ENCODE results near the gene RPP25L.
"Not testable (repeated sequence)": the region's sequence is repeated elsewhere in the genome, so short reads cannot be mapped to it uniquely, and the experiment has no call there.

Gene RPP25L, protein sequence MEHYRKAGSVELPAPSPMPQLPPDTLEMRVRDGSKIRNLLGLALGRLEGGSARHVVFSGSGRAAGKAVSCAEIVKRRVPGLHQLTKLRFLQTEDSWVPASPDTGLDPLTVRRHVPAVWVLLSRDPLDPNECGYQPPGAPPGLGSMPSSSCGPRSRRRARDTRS

DNA sequence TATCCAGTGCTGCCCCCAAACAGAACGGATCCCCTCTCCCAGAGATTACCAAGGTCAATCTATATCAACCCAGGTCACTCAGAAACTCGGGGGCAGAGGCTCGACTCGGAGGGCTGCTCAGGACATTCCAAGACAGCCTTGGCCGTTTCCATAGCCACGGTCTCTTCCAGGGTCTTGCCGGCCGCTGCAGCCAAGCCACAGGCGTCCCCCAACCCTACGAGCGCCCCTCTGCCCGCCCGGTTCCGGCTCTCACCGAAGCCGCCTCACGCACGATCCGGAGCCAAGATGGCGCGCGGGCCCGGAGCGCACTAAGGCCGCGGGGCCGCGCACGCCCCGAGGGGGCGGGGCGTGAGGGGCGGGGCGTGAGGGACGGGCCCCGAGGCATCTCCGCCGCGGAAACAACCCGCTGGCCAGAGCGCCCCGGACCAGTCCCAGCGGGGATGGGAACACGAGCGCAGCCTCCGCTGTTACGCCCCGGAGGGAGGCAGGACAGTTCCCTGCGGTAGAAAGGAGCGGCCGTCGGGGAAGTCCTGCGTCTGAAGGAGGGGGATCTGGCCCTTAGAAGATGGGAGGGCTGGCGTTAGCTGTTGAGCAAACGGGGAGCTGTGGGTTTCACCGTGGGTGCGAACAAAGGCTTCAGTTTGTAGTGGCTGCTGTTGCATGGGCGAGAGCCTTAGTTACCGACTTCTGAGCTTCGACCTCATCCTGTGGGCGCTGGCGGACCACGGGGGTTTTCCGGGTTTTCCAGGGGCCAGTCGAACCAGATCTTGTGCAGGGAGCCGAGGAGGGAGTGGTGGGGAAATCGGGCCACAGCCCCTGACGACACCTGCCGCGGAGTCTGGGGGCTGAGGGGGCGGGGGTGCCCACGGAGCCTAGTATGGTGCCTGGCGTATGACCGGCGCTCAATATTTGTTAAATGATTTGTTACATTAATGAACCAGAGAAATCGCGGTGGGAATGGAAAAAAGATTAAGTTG lies at the start of gene RPP25L:
RPP25L (minus strand) TSS at position 287 of the 977 bp plus-strand sequence. CDS start 801 bp downstream, outside the sequence.
- DNase-seq: peak; percentile 86 to 94

DNA sequence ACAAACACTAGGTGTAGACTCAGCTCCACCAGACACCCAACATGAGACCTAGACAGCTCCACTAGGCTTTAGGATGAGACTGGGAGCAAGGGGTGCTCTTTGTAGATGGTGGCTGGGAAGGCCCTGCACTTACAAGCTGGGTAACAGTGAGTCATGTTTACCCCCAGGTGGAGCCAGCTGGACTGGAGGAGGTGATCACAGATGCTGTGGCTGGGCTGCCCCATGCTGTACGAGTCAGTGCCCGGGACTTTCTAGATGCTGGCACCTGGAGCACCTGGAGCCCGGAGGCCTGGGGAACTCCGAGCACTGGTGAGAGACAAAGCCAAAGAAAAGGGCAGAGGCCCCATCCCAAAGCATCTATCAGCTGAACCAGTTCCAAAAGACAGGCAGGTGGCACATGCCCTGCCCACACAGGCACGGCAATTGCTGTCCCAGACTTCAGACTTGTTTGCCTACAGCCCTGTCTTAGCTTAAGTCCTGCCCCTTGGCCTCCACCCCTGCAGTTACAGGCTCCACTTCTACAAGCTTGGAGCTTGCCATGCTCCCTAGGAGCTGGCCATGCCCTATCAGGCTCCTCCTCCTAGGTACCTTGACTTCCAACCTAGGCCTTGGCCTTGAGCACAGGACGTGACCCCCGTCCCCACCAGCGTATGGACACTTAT lies 47.8 kb upstream of the RPP25L start:
- DNase-seq: no peak

DNA sequence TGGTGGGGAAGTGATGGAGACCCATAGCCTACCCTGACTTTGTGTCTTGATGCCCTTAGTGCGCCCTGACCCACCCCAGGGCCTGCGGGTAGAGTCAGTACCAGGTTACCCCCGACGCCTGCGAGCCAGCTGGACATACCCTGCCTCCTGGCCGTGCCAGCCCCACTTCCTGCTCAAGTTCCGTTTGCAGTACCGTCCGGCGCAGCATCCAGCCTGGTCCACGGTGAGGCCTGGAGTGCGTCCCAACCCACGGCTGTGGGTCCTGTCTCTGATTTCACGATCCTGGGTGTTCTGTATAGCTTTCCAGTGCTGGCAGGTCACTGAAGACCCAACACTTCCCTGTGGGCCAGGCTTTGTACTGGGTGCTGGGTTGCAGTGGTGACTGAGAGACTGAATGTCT lies 46.6 kb upstream of the RPP25L start:
- no peak for DNase-seq

DNA sequence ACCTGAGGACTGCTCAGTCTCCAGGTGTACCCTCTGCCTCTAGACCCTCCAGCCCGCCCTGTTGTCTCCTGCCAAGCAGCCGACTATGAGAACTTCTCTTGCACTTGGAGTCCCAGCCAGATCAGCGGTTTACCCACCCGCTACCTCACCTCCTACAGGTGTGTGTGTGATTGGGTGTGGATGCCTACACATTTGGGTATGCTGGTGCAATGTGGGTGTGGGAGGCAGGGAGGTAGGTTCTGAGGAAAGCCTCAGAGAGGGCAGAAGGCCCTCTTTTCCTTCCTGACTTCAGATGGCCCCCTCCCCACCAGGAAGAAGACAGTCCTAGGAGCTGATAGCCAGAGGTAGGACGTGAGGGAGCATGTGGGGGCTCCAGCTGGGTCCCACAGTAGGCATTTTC lies 45.1 kb upstream of the RPP25L start:
- DNase-seq: no peak

DNA sequence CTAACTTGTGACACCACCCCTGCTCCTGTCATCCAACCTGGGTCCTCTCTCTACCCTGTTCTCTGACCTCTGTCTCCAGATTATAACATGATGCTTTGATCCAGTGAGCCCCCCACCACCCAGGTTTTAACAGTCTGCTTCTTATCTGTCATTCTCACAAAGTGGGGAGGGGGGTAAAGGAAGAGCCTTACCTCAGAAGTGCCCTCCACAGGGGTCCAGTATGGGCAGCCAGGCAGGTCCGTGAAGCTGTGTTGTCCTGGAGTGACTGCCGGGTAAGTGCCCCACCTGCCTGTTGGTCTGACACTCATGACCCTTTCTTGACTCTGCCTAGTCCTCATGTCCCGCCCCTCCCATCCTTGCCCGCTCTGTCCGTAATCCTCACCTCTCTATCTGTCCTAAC lies 43.5 kb upstream of the RPP25L start:
- no peak for DNase-seq

DNA sequence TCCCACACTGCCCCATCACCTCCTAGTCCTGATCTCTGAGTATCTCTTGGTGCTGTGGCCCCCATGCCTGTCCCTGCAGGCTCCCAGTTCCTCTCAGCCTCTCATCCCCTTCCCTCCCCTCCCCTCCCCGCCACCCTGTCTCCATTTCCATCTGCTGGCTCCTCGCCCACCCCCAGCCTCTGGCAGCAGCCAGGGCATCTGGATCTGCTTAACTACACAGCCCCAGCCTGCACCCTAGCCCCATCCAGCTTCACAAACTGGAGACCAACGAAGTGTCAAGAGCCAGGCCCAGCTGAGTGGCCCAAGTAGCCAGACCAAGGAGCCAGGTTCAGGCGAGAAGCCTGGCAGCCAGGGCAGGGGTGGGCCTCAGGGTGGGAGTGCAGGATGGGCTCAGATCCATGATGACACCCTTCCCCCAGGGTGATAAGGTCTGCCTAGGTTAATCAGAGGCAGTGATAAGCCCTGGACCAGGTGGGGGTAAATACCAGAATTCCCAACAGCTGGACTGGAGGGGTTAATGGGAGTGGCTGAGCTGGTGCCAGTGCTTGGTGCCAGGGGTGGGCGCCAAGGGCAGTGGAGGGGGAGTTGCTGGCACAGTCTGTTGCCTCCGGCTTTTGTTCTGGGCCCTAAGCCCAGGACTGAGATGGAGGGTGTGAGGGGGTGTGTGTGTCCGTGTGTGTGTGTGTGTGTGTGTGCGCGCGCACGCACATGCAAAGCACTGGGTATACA lies 42.6 kb upstream of the RPP25L start:
- DNase-seq: peak; percentile 82 to 96

DNA sequence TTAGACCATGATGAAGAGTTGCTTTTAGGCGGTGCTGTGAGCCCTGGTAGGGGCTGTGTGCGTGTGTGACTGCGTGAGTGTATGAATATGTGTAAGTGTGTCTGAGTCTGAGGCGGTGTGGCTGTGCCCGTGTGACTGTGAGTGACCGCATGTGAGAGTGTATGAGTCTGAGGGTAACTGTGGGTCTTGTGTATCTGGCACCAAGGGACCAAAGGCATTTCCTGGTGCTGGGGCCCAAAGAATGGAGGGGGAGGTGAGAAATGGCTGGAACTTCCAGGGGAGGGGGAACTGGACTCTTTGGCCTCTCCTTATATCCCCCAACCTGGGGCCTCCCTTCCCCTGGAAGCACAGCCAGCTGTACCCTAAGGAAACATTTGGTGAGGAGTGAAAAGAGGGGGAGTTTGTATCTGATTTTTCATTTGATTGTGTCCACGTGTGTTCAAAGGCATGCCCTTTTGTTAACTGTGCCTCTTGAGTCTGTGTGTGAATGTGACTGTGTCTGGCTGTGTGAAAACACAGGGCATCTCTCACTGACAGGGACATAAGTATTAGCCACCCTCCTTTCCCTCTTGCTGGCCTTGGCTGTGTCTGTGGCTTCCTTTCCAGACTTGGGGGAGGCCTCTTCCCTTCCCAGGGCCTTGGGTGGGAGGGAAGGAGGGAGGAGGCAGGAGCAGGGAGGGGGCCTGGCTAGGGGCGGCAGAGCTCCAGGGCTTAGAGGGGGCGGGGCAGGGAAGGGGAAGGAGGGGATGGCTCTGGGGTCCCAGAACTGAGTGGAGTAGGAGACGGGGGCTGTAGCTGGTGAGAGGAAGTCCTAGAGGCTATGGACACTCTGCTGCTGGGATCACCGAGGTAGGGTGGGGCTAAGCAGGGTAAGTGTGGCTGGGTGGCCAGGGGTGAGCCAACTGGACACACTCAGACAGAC lies 41.5 kb upstream of the RPP25L start:
- no peak for DNase-seq

DNA sequence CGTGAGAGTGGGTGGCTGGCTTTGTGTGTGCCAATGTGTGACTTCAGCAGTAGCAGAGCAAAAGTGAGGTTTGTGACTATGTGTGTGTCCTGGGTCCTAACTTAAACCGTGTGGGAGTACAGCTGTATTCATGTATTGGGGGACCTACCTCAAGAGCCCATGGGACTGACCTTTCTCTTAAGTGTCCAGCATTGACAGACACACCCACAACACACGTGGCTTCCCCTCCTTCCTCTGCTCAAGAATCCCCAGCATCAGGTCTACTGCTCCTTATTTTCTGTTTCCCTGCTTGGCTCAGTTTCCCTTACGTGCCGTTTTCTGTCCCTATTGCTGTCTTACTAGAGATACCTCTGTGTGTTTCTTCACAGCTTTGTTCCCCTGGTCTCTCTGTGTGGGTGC lies 40.7 kb upstream of the RPP25L start:
- DNase-seq: no peak

DNA sequence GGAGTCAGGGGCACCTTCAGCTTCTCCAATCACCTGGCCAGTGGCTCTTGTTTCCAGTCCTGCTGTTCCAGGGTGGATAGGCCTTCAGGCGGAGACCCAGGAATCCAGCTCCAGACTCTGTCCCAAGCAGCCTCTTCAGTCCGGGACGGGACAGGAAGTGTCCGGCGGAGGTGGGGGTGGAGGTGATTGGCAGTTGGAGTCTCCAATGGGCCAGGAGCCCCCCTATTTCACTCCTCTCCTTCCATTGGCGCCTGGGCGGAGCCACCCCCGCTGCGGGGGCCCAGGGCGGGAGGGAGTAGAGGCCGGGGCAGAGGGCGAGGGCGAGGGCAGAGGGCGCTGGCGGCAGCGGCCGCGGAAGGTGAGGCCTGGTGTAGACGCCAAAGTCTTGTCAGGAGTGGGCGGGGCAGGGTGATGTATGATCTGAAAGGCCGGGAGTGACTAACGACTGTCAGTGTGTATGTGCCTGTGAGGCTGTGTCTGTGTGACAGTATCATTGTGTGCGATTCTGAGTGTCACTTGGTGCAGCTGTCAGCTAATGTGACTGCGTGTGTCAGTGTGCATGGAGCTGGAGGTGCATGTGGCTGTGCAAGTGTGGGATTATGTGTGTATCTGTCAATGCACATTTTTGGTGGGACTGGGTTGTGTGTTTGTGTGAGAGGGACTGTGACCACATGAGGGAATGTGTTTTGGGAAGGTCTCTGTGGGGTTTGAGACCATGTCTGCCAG lies 40.1 kb upstream of the RPP25L start, which contains the start of gene IL11RA:
IL11RA (plus strand) TSS at position 310 of the 726 bp plus-strand sequence. CDS start 3,033 bp downstream, outside the sequence.
- no peak for DNase-seq

DNA sequence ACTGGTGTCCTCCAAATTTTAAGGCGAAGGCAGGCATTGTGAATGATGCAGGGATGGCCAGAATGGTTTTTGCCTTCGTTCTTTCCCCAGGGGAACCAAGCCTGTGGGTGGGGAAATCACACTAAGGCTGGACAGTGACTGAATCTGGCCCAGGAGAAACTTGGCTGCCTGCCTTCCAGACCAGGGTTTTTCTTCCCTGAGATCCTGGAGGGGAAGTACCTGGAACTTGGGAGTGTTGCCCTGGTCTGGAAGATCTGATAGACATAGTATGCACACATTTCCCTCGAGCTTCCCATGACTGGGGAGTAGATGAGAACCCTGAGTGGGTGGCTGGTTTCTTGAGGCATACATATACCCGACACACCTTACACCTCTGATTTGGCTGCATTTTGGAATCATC lies 39.4 kb upstream of the RPP25L start:
- DNase-seq: no peak

DNA sequence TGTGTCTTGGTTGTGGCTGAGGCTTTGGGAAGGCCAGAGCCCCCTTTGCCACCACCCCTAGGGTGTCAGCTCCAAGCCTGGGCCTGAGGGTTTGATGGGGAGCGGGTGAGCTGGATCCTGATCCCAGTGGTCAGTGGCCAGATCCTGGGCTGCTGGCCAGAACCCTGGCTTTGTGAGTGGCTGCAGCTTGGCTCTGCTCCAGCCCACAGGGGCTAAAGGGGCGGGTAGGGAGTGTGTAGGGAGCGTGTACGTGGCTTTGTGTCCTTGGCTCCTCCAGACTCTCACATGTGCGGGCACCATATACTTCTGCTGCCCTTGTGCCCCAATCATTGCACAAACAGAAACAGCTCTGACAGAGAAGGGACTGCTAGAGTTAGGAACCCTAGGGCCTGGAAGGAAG lies 38.9 kb upstream of the RPP25L start:
- DNase-seq: no peak

DNA sequence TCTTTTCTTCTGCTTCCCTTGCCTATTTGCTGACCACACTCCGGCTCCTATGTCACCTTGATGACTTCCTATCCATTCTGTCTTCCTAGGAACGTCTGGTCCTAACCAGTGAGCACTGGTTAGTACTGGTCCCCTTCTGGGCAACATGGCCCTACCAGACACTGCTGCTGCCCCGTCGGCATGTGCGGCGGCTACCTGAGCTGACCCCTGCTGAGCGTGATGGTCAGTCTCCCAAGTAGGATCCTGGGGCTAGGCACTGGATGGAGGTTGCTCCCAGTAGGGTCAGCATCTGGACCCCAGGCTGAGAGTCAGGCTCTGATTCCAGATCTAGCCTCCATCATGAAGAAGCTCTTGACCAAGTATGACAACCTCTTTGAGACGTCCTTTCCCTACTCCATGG lies 36.8 kb upstream of the RPP25L start:
- DNase-seq: no peak

DNA sequence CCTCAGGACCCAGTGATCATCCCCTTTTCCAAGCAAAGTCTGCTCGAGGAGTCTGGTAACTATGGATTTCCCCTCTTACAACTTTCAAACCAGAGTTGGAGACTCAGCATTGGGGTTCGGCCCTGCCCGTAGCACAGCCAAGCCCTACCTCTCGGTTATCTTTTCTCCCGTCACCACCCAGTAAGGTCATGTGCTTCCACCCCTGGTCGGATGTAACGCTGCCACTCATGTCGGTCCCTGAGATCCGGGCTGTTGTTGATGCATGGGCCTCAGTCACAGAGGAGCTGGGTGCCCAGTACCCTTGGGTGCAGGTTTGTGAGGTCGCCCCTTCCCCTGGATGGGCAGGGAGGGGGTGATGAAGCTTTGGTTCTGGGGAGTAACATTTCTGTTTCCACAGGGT lies 35.8 kb upstream of the RPP25L start:
- DNase-seq: no peak

DNA sequence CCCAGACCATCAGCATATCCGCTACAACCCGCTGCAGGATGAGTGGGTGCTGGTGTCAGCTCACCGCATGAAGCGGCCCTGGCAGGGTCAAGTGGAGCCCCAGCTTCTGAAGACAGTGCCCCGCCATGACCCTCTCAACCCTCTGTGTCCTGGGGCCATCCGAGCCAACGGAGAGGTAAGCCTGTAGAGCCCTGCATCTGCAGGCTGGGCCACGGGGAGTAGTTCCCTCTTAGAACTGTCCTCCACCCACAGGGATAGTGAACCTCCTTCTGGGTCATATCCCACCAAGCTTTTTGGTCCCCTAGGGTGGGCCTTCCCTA lies 35.1 kb upstream of the RPP25L start:
- DNase-seq: no peak

DNA sequence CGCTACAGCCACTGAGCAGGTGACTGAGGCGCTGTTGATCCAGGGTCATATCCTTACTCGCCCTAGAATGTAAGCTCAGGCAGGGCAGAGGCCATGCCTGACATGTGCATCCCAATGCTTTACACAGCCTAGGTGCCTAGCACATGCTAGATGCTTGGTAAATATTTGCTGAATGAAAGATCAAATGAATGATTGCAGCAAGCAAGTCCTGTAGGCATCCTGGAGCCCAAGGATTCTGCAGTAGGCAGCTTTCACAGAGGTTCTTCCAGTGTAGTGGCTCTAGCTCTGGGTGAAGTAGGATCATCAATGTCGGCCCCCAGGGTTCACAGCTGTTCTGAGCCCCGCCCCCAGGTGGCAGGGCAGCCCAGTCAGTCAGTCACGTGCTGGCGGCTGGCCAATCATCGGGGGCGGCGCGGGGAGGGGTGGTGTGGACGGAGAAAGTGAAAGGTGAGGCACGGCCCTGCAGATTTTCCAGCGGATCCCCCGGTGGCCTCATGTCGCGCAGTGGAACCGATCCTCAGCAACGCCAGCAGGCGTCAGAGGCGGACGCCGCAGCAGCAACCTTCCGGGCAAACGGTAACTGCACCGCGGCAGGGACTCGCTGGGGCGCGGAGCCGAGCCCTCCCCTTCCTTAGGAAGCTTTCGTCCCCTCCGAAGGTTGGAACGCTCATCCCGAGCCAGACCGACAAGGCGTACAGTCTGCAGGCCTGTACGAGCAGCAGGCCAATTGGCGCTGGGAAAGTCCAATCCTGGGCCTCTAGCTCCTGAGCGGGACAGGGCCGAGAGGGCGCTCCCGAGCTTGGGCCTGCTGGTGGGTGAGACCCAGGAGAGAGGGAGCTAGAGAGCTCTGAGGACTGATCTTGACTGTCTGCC lies 34.5 kb upstream of the RPP25L start, which contains the start of gene GALT:
GALT (plus strand) TSS at position 465 of the 873 bp plus-strand sequence; CDS start at position 495, 30 bp downstream.
- no peak for DNase-seq

DNA sequence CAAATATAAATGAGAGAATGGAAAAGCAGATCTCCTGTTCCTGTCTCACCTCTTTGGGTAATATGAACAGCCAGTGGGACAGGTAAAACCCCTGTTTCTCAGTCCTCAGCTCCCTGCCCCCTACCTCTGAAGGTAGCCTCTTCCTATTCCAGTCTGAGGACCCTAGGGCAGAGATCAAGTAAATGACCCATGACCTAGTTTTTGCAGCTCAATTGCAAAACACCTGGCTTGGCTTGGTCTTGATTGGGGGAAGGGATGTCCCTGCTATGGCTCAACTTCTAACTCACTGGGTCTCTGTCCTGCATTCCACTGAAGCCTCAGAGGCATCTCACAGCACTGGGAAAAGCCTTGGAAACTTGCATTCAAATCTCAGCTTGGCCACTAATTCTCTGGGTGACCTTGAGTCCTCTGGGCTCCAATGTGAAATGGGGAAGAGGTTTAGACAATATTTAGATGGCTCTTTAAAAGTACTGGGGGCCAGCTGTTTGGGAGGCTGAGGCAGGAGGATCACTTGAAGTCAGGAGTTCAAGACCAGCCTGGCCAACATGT lies 32.9 kb upstream of the RPP25L start:
- no peak for DNase-seq

DNA sequence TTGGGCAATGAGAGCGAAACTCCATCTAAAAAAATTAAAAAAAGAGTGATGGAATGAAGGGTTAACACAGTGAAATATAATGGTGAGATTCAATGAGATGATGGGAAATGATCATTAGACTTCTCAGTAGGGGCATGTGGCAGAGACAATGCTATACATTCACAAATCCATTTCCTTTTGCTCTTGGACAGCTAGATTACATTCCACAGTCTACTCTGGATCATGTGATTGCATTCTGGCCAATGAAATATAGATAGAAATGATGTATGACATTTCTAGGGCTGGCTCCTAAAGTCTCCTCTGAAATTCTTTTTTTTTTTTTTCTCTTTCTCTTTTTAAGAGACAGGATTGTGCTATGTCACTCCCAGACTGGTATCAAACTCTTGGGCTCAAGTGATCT lies 30.8 kb upstream of the RPP25L start:
- no peak for DNase-seq

DNA sequence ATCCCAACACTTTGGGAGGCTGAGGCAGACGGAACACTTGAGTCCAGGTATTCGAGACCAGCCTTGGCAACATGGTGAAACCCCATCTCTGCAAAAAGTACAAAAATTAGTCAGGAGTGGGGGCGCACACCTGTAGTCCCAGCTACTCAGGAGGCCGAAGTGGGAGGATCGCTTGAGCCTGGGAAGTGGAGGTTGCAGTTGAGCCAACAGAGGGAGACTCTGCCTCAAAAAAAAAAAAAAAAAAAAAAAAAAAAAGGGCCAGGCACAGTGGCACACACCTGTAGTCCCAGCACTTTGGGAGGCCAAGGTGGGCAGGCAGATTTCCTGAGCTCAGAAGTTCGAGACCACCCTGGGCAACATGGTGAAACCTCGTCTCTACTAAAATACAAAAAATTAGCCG lies 27.4 kb upstream of the RPP25L start:
- DNase-seq: not testable (repeated sequence)

DNA sequence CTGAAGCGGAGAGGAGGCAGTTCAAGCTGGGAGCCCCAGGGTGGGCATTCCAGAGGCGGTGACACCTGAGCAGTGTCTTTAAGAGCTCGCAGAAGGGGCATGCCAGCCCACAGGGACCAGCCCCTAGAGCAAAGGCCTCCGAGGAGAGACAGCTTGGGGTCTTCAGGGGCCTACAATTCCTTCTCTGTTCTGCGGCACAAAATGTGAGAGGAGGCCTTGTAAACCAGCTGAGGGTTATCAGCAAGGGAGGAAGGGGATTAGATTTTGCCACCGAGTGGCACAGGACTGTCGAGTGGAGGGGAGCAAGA lies 26.2 kb upstream of the RPP25L start:
- DNase-seq: no peak

All from NCI-H446 (cell line).